ENCODE results near the gene RAD51.
"Not testable (repeated sequence)": the region's sequence is repeated elsewhere in the genome, so short reads cannot be mapped to it uniquely, and the experiment has no call there.

The RAD51 gene

GRCh38 chr15:40694688-40695468 lies at the start of gene RAD51:
TSS of gene RAD51 (plus strand) at chr15:40695174. CDS start at chr15:40698759, 3,585 bp downstream.
- DNase-seq (ENCODE audit: low spot score), result peak; percentile 95

GRCh38 chr15:40647523-40647922 lies 47.5 kb upstream of the RAD51 start:
- DNase-seq (ENCODE audit: low spot score), result no peak

- DNase-seq (ENCODE audit: low spot score), result no peak
Measured at GRCh38 chr15:40650479-40650878, 44.5 kb upstream of the RAD51 start.

- DNase-seq (ENCODE audit: low spot score), result no peak
Measured at GRCh38 chr15:40660686-40661085, 34.3 kb upstream of the RAD51 start.

- DNase-seq (ENCODE audit: low spot score), result no peak
Measured at GRCh38 chr15:40664909-40665308, 30.1 kb upstream of the RAD51 start.

- DNase-seq (ENCODE audit: low spot score), result not testable (repeated sequence)
Measured at GRCh38 chr15:40676290-40676689, 18.7 kb upstream of the RAD51 start.

- DNase-seq (ENCODE audit: low spot score), result not testable (repeated sequence)
Measured at GRCh38 chr15:40676906-40677305, 18.1 kb upstream of the RAD51 start.

GRCh38 chr15:40680151-40680550 lies 14.8 kb upstream of the RAD51 start:
- no peak for DNase-seq (ENCODE audit: low spot score)

- not testable (repeated sequence) for DNase-seq (ENCODE audit: low spot score)
Measured at GRCh38 chr15:40680959-40681358, 14.0 kb upstream of the RAD51 start.

- no peak for DNase-seq (ENCODE audit: low spot score)
Measured at GRCh38 chr15:40684381-40684780, 10.6 kb upstream of the RAD51 start.

GRCh38 chr15:40685376-40685775 lies 9.6 kb upstream of the RAD51 start:
- DNase-seq (ENCODE audit: low spot score), result no peak

- DNase-seq (ENCODE audit: low spot score), result no peak
Measured at GRCh38 chr15:40688932-40689799, 5.8 kb upstream of the RAD51 start.

GRCh38 chr15:40691737-40692136 lies 3.2 kb upstream of the RAD51 start:
- no peak for DNase-seq (ENCODE audit: low spot score)

- no peak for DNase-seq (ENCODE audit: low spot score)
Measured at GRCh38 chr15:40693904-40694687, 878 bp upstream of the RAD51 start.

- DNase-seq (ENCODE audit: low spot score), result no peak
Measured at GRCh38 chr15:40695469-40695890, 506 bp downstream of the RAD51 start.

- no peak for DNase-seq (ENCODE audit: low spot score)
Measured at GRCh38 chr15:40696228-40696627, 1.3 kb downstream of the RAD51 start.

GRCh38 chr15:40697916-40698315 lies 2.9 kb downstream of the RAD51 start:
- DNase-seq (ENCODE audit: low spot score), result no peak

- DNase-seq (ENCODE audit: low spot score), result no peak
Measured at GRCh38 chr15:40702077-40702476, 7.1 kb downstream of the RAD51 start.

- DNase-seq (ENCODE audit: low spot score), result no peak
Measured at GRCh38 chr15:40706121-40706520, 11.1 kb downstream of the RAD51 start.

- no peak for DNase-seq (ENCODE audit: low spot score)
Measured at GRCh38 chr15:40714144-40714543, 19.2 kb downstream of the RAD51 start.

- DNase-seq (ENCODE audit: low spot score), result no peak
Measured at GRCh38 chr15:40716165-40716564, 21.2 kb downstream of the RAD51 start.

GRCh38 chr15:40721701-40722100 lies 26.7 kb downstream of the RAD51 start:
- DNase-seq (ENCODE audit: low spot score), result no peak
